H1 (cell line): ENCODE results near the gene CENPP. TPM values are rescaled to one million over a fixed set of nuclear protein-coding genes. Genes with fewer than 3 reads are reported as not detected.
A peak's percentile ranks its signal among the peaks of the same experiment; 100 is the strongest.

ENCODE experiments used
- BACH1 ChIP-seq: IDR thresholded peaks from 2 replicates; pipeline ENCODE4 v1.6.1; 2012; ENCODE audit warnings: low read length, improper control_type of control experiment
- CEBPB ChIP-seq: IDR thresholded peaks from 2 replicates; pipeline ENCODE4 v1.6.1; 2012; ENCODE audit warnings: low read depth, low read length
- CREB1 ChIP-seq: IDR thresholded peaks from 2 replicates; pipeline ENCODE4 v1.6.1; 2012; ENCODE audit warnings: inconsistent platforms
- CTBP2 ChIP-seq: IDR thresholded peaks from 2 replicates; pipeline ENCODE4 v1.7.0; 2011; ENCODE audit warnings: borderline replicate concordance, mild to moderate bottlenecking, moderate library complexity, mixed read lengths, low read length; ENCODE audit not compliant: insufficient read depth, insufficient read length
- CTCF ChIP-seq, 3 experiments: IDR thresholded peaks; 1 replicate in 2 of 3; 2 replicates in 1 of 3; pipeline versions ENCODE4 v1.5.1 to v1.6.1; 2011; ENCODE audit warnings: low read length in 3 of 3, mild to moderate bottlenecking in 3 of 3, inconsistent platforms in 2 of 3, low read depth in 1 of 3, moderate library complexity in 1 of 3; ENCODE audit not compliant: insufficient read depth in 1 of 3; ENCODE audit errors: control extremely low read depth in 1 of 3
- GABPA ChIP-seq: IDR thresholded peaks from 2 replicates; pipeline ENCODE4 v1.6.1; 2011; ENCODE audit warnings: mild to moderate bottlenecking, low read length, moderate library complexity, borderline replicate concordance; ENCODE audit not compliant: insufficient read depth
- GTF2F1 ChIP-seq: IDR thresholded peaks from 2 replicates; pipeline ENCODE4 v1.6.1; 2012; ENCODE audit warnings: low read depth, low read length, improper control_type of control experiment, borderline replicate concordance
- MAX ChIP-seq: IDR thresholded peaks from 2 replicates; pipeline ENCODE4 v1.6.1; 2012; ENCODE audit warnings: inconsistent platforms
- POLR2AphosphoS5 ChIP-seq: IDR thresholded peaks from 2 replicates; pipeline ENCODE4 v1.6.1; 2011; ENCODE audit warnings: low read depth, low read length
- RAD21 ChIP-seq, 2 experiments: IDR thresholded peaks in 1 of 2; conservative IDR thresholded peaks in 1 of 2; 2 replicates each; pipeline ENCODE4 v1.6.1; 2011; ENCODE audit warnings: low read depth in 2 of 2, low read length in 2 of 2, improper control_type of control experiment in 1 of 2, inconsistent platforms in 1 of 2, mild to moderate bottlenecking in 1 of 2, moderate library complexity in 1 of 2
- RBBP5 ChIP-seq: IDR thresholded peaks from 2 replicates; pipeline ENCODE4 v1.7.1; 2012; ENCODE audit warnings: low read depth, mild to moderate bottlenecking, inconsistent platforms, low read length, moderate library complexity, borderline replicate concordance
- SIN3A ChIP-seq, 2 experiments: IDR thresholded peaks in 1 of 2; conservative IDR thresholded peaks in 1 of 2; 2 replicates each; pipeline ENCODE4 v1.6.1; 2011 to 2012; ENCODE audit warnings: low read length in 2 of 2, improper control_type of control experiment in 1 of 2, low read depth in 1 of 2, mild to moderate bottlenecking in 1 of 2
- SP4 ChIP-seq: IDR thresholded peaks from 2 replicates; pipeline ENCODE4 v1.6.1; 2012; ENCODE audit warnings: low read length, inconsistent platforms
- SUZ12 ChIP-seq: fragments of 200-600 bp; sonication (generic); IDR thresholded peaks from 2 replicates; pipeline ENCODE4 v1.6.1; 2012; ENCODE audit warnings: mild to moderate bottlenecking, inconsistent platforms, low read length, moderate library complexity, mixed read lengths
- TAF1 ChIP-seq: IDR thresholded peaks from 2 replicates; pipeline ENCODE4 v1.6.1; 2011; ENCODE audit warnings: mild to moderate bottlenecking, low read depth, low read length
- polyA plus RNA-seq, 7 experiments: library from polyadenylated mRNA; depleted of rRNA in 3 of 7; stranded (reverse) in 5 of 7; unstranded in 2 of 7; fragments of >200 nt in 5 of 7; fragments of 200-250 nt in 2 of 7; gene quantifications; 1 replicate in 5 of 7; 2 replicates in 1 of 7; 4 replicates in 1 of 7; pipeline versions ENCODE4 v1.2.1 to v1.2.3, GENCODE V29; 2011 to 2013; ENCODE audit warnings: missing spikeins in 2 of 7, mixed read lengths in 2 of 7
- total RNA-seq: library from RNA; stranded (reverse); fragmentation: NEBNext Ultra II Directional; extraction: Animal tissue kit (Norgen Biotek cat#: 25700); gene quantifications from 2 replicates; pipeline ENCODE4 v1.2.1, GENCODE V29; 2021

The CENPP gene
- total and polyA plus RNA-seq, 2 of the 8 experiments (the other 6 are each of a cell fraction or from before 2014, with no cell fraction given), result 2.7 to 10.8 TPM

- TF ChIP-seq CTCF (IDR thresholded peaks at IDR 0.05; ENCODE audit: control extremely low read depth in 1 of 3, insufficient read depth in 1 of 3, low read depth in 1 of 3, low read length in 3 of 3), result peak; percentile 100
- no peak for TF ChIP-seq POLR2AphosphoS5
- TF ChIP-seq SP4, result 0 out of 2 replicates have a peak, but pooled peaks have one; percentile 37
- 0 out of 2 replicates have a peak, but pooled peaks have one; percentile 24 for TF ChIP-seq CEBPB
- no peak for TF ChIP-seq SUZ12
- no peak for TF ChIP-seq TAF1
- no peak for TF ChIP-seq BACH1
- peak; percentile 54; the same call in 1 of the 2 replicates for TF ChIP-seq CREB1
- no peak for TF ChIP-seq CTBP2
- 0 out of 2 replicates have a peak, but pooled peaks have one; percentile 11 for TF ChIP-seq RBBP5
- peak; percentile 98 to 99 for TF ChIP-seq RAD21 (IDR thresholded peaks at IDR 0.05 in 1 of 2, conservative IDR thresholded peaks at IDR 0.05 in 1 of 2; ENCODE audit: low read depth in 2 of 2, low read length in 2 of 2)
- TF ChIP-seq GTF2F1, result 0 out of 2 replicates have a peak, but pooled peaks have one; percentile 57
- TF ChIP-seq SIN3A (conservative IDR thresholded peaks at IDR 0.05 in 1 of 2, IDR thresholded peaks at IDR 0.05 in 1 of 2; ENCODE audit: low read depth in 1 of 2, low read length in 2 of 2), result peak in 1 of 2 experiments; percentile 69; a peak in 1 of 4 replicates
- 0 out of 2 replicates have a peak, but pooled peaks have one; percentile 21 for TF ChIP-seq MAX
- no peak for TF ChIP-seq GABPA
Measured at GRCh38 chr9:92634712-92635605, 309.2 kb downstream of the CENPP start (continued).
